NCI-H226 (cell line): ENCODE results near the gene GFRA1.

Experiments used
- DNase-seq: peaks from one replicate; pipeline ENCODE4 v3.0.0-alpha.2; 2015

GFRA1 gene, protein sequence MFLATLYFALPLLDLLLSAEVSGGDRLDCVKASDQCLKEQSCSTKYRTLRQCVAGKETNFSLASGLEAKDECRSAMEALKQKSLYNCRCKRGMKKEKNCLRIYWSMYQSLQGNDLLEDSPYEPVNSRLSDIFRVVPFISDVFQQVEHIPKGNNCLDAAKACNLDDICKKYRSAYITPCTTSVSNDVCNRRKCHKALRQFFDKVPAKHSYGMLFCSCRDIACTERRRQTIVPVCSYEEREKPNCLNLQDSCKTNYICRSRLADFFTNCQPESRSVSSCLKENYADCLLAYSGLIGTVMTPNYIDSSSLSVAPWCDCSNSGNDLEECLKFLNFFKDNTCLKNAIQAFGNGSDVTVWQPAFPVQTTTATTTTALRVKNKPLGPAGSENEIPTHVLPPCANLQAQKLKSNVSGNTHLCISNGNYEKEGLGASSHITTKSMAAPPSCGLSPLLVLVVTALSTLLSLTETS

DNA sequence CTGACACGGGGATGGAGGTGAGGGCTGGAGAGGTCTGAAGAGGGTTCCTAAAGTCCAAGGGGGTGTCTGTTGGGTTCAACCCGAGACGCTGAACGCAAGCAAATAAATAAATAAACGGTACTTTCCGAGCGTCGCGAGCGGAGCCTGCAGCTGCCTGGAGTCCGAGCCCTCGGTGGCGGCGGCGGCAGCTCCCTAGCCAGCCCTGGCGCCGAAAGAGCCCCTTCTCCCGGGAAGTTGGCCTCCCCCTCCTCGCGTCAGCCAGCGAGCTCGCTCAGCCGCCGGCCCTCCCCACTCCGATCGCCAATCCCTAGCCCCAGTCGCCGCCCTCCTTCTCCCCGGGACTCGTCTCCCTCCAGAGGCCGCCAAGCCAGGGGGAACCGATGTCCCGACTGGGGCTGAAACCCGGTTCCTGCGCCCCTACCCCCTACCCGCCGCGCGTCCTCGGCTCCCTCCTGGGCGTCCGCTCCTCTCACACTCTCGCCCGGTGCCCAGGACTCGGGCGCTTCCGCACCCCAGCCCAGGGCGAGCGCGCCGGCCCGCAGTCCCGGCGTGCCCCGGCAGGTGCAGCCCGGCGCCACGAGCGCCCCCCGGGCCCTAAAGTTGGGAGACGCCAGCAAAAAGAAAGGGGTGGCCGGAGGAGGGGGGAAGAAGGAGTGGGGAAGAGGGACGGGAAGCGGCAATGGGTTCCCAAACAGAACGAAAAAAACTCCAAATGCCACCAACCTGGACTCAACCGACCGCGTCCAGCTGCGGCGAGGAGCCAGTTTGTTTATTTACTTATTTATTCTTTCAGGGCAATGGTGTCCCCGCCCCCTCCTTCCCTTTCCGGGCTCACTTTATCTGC is at the start of gene GFRA1:
Gene GFRA1, minus strand, starts transcription at position 767 of the 844 bp plus-strand sequence. CDS start 1,177 bp downstream, outside the sequence.
- DNase-seq = no peak

DNA sequence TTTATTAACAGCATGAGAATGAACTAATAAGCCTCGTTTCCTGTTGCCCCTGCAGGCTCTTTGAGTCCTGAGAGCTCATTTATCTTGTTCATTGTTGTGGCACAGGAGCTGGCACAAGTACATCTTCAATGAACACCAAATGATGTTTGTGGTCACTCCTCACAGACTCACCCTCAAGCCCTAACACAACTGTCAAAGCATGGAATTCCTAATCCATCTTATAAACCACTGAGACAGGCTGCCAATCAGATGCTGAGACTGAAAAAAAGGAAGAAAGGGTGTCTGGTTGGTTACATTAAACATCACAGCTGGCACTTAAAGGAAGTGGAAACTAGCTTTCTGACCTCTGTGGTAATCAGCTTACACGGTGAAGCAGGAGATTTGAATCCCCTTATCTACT is 43.5 kb upstream of the GFRA1 start:
- peak; percentile 70 for DNase-seq

DNA sequence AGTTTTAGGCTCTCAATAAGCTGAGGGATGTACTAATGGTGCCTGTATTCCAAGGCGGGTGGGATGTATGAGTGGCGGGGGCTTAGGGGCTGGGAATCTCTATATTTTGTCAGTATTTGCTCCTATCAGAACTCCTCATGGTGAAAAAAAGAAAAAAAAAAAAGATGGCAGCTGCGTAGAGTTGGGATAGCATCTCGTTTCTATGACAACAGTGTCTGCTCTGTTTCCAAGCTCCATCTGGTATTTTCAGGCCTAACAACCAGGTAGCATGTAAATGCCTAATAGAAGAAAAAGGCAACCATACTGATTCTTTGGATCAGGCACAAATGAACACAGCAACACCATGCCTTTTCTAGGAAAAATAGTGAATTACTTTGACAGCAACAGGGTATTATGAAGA is 39.5 kb upstream of the GFRA1 start:
- DNase-seq = no peak

DNA sequence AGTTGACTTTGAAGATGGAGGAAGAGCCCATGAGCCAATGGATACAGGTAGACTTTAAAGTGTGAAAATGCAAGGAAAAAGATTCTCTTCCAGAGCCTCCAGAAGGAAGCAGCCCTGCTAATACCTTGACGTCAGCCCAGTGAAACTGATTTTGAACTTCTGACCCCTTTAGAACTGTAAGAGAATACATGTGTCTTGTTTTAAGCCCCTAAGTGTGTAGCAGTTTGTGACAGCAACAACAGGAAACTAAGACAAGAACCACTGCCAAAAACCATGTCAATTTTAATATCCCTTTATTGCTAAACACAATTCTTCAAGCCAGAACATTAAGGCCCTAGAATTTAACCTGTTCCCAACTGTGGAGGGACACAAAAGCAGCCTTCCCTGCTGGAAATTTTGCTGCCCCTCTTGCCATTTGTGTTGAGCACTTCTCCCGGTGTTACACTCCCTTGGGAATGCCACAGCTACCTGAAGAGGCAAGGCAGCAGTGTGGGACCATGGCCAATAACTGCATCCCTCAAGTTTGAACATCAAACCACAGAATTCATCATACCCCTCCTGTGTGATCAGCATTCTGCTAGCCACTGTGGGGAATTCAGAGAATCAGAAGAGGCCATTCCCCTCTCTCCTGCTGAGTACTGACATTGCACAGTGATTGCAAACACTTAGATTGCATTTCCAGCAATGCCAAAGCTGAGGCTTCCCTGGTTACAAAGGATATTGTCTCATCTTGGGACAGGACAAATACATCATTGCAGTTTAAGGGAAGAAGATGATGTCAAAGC is 38.9 kb upstream of the GFRA1 start:
- no peak for DNase-seq

DNA sequence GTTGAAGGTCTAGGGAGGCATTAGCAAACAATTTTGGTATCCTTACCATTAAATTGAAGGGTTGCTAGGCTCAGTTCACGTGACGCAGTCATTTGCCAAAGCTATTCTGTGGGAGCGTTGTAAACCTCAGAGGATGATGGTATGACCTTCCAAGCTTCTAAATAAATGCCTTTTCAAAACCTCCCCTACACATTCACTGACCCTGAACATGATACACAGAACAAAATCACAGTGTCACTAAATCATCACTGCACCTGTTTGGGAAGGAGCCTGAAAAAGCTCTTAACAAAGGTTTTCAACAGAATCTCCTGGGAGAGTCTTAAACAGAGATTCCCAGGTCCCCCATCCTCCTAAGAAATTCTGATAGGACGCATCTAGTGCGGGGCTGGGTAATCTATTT is 38.0 kb upstream of the GFRA1 start:
- no peak for DNase-seq

DNA sequence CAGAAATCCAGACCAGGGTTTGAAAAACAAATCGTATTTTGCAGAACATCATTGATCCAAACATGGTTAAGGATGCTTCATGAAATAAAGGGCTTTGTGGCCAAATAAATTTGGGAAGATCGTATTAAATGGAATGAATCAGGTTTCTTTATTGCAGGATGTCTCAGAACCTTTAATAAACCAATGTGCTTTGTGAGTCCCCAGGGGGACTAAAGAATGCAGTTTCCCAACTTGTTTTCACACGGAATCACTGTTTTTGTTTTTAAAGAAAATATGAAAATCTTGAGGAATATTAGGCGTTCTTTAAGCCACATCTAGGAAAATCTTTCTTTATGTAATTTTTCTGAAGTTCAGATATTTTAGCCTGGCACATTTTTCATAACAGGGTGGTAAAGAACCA is 34.4 kb upstream of the GFRA1 start:
- no peak for DNase-seq

DNA sequence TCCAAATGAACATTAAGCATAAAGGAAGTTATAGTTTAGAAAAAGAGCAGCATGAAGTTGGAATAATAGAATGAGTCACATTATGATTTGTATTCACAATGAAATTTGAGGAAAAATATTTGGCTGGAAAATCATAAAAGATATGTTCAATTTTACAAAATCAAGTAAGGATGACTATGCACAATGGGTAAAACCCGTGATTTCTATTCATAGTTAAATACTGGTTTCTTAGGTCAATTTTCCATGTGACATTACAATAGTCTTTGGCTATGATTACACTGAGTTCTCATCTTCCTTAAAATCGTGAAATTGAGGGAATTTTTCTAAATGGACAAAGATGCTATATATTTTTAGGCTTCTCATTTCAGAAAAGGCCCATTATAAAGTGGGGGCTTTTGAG is 33.8 kb upstream of the GFRA1 start:
- no peak for DNase-seq

DNA sequence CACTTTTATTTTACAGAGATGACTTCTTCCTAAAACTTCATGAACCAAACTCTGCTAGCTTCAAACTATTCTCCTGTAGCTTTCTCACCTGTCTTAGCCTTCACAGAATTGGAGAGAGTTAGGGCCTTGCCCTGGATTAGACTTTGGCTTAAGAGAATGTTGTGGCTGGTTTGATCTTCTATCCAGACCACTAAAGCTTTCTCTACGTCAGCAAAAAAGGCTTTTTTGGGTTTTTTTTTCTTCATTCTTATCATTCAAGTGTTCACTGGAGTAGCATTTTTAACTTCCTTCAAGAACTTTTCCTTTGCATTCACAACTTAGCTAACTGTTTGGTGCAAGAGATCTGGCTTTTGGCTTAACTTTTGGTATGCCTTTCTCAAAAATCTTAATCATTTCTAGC is 31.9 kb upstream of the GFRA1 start:
- DNase-seq = no peak

DNA sequence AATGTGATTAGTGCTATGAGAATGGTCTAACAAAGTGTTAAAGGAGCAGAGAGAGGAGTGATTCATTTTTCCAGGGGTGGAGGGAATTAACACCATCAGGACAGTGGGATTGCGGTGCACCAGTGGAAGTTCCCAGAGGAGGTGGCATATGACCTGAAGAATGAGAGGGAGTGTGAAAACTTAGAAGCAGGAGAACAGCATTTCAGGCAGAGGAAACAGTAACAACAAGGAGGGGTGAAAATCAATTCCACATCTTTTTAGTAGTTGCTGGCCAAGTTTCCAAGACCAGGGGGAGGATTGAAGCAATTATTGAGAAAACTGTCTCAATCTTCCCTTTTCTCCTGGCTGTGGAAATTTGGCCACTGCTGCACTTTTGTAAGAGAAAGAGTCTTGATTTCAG is 27.5 kb upstream of the GFRA1 start:
- no peak for DNase-seq

DNA sequence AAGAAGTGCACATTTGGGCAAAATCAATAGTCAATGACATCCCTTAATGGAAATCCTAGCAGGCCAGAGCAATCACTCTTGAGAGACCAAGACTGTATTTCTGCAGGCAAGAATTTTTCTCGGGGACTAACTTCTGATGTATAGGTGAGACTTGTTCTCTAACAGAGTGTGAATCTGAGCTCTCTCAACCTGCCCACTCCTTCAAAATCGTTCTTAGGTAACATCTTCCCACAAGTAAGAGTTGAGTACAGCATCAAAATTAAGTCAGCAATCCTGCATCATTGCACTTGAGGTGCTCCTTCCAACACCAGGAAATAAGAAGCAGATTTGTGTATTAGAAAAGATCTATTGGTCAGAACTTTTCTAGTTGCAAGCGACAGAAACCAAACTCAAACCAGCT is 25.6 kb upstream of the GFRA1 start:
- DNase-seq = no peak

DNA sequence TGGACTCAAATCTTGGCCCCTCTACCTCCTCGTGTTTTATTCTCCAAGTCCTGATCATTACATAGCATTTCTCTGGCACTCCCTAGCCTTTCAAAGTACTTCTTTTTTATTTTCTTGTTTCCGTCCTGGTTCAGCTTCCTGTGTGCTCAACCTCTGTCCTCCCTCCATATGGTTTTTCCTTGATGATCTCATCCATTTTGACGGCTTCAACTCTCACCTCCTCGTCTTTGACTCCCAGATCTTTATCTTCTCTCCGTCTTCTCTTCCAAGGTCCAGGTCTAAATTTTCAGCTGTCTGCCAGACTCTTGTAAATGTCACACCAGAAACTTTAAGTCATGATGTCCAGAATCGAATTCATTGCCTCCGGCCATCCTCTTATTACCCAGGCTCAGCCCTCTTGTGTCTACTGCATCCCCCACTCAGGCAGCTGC is 23.3 kb upstream of the GFRA1 start:
- DNase-seq = no peak

DNA sequence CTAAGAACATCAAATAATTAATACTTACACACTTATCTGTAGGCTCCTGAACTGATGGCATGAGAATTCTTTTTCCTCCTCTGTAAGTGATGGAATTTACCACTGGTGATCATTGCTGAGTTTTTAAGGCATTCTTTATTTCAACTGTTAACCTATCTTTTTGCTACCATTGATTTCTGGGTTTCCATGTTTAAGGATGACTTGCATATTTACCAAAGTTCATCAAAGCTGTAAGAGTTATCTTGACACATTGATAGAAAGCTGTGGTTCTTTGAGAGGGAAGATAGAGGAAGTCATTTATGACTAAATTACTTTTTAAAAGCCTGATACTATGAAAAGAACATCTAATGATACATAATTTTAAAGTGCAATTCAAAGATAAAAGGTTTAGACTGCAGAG is 19.5 kb upstream of the GFRA1 start:
- DNase-seq = no peak

DNA sequence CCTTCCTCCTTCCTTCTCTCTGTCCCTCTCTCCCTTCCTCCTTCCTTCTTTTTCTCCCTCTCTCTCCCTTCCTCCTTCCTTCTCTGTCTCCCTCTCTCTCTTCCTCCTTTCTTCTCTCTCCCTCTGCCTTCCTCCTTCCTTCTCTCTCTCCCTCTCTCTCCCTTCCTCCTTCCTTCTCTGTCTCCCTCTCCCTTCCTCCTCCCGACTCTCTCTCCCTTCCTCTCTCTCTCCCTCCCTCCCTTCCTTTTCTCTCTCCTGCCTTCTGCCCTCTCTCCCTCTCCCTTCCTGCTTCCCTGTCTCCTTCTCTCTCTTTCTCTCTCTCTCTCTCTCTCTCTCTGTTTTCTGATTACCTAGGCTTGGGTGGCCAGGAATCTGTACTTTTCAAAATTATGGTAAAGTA is 16.6 kb upstream of the GFRA1 start:
- DNase-seq = no peak

DNA sequence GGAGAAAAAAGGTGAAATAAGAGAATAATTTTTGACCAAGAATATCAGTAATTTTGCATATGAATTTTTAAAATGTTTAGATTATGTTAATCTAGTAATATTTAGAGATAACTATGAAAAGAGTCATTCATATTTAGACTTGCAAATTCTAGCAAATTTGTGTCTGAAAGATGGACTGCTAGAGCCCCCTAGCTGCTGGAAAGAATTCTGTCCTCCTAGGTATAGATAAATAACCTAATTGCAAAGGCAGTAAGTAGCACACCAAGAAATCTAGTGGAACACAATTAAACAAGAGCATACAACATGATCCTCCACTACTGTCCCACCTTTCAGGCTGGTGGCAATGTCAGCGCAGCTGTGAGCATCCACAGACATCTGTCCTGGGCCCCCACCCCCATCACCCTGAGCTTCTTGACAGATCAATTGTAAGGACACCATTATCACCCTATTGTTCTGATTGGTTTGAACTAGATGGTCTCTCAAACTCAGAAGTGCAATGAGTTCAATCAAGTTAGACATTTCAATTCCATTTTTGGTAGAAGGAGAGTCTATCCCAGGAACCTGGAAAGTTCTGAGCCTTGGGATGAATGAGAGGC is 15.0 kb upstream of the GFRA1 start:
- no peak for DNase-seq

DNA sequence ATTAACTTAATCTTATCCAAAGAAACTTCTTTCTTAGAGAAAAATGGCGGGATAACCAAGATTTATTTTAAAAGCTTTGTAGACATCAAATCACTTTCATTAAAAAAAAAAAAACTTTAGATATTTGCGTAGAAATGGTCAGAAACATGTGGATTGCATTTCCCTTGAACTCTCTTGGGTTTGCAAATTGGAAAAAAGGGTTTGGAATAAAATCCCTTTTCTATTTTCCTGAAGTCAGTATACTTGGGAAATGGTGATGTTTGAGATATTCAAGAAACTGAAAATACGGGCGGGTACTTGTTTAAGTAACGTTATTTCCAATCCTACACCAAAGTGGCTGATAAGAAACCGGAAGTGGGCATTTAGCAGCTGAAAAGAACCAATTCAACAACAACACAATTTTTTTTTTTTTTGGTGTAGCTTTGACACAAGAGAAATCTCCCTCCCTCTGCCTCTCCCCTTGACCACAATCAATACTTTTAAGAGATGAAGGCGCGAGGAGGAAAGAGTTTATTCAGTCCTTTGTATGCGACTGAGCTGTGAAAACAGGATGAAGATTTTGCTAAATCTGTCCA is 13.7 kb upstream of the GFRA1 start:
- no peak for DNase-seq

DNA sequence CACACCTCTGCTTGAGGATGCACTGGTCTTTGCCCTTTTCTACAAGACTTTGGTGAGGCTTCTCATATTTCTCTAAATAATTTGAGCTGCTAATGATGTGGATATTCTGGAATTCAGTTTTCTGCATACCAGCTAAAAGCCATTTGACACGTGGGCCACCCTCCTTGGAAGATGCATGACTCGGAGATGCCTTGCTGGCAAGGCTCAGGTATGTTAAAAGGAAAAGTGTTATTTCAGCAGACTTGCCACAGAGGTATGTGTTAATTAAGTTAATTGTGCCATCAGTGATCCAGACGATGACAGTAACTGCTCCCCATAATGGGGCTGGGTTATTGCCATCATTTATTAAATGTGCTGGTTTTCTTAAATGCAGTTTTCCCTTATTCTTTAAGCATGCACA is 8.8 kb upstream of the GFRA1 start:
- no peak for DNase-seq

DNA sequence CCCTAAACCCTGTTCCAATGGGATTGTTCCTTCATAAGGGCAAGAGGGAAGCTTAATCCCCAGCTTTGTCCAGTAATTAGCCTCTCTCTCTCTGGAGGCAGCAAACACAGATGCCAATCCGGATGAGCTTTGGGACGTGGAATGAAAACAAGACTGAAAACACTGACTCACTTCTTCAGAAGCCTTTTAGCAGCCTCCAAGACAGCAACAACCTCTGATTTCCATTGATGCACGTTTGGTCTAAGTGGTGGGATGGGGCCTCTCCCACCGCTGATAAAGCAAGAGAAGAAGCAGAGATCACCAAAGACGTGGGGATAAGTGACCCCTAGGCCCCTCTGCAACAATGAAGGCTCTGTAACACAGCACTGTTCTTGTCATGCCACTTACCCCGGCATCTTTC is 5.8 kb upstream of the GFRA1 start:
- no peak for DNase-seq

DNA sequence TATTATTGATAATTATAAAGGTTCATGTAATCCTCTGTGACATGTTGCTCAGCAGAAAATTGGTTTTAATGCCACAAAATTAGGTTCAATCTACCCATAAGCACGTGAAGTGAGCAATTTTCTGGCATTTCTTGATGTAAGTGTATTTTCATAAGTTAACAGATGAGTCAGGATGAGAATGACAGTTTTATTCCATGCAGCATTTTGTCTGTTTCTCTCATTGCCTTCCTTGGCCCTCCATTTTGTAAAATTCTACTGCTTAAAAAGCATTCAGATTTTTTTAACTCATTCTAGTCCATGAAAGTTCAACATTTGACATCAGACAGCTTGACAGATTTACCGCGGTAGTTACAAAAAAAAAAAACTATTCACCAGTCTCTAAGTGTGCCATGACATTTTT is 4.0 kb upstream of the GFRA1 start:
- DNase-seq = no peak

DNA sequence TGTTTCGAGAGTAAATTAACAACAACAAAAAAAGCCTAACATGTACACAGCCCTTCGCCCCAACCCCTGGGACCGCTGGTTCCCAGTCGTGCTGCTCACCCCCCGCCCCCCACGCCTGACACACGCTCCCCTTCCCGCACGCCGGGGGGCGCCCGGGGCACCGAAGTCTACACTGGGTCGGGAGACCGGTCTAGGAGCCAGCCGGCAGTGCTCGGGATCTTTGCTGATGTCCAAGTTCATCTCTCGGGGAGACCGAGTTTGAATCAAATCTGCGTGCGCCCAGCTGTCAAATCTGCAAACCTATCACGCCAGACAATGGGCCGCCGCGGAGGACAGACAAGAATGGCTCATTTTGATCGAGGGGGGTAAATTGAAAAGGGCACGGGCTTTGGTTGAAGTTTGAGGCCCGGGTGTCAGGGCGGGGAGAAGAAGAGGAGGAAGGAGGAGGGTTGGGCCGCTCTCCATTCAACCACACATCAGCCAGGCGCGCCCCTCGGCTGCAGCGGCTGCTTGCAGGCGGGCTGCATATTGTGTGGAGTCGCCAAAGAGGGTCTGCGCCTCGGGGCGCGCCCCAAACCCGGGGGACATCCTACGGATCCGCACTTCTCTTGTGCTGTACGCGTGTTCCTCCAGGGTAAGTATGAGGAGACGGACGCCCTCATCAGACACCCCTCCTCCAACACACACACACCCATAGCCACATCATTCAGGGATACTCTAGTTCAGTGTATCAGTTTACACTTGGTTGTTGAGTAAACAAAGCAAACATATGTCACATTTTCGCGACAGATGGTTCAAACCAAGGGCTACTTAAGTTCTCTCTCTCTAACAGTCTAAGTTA is 1.3 kb upstream of the GFRA1 start:
- no peak for DNase-seq

DNA sequence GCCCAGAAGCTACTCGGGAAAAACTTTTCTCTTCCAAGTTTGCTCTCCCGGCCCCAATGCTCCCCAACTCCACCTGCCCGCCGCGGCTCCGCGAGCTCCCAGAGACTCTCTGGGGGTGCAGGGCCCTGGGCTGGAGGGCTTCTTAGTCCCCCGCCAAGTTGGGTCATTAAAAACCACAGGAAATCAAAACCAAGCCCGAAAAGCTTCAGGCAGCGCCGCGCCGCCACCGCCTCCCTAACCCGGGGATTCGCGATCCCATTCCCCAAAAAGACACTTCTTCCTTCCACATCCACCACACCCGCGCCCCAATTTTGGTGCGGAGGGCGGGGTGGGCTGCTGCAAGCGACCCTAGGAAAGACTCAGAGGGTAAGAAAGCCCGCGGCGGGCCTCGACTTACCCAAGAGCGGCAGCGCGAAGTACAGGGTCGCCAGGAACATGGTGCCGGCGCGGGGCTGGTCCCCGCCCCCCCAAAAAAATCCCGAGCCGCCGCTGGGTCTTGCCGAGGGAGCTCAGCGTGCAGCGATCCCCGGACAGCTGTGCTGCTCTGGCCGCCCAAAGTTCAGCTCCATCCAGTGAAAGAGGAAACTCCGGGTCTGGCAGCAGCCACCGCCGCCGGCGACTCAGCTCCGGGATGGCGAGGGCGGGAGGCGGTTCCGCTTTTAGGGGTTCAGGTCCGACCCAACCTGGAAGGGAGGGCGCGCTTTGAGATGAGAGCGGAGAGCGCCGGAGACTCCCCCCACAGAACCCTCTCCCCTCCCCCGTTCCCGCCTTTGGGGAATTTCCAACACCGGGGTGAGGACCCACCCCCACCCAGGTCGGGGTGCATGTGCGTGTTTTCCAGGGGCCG is 1.2 kb downstream of the GFRA1 start:
- no peak for DNase-seq
